ENCODE results near the gene PAPPA.

Gene PAPPA

DNA sequence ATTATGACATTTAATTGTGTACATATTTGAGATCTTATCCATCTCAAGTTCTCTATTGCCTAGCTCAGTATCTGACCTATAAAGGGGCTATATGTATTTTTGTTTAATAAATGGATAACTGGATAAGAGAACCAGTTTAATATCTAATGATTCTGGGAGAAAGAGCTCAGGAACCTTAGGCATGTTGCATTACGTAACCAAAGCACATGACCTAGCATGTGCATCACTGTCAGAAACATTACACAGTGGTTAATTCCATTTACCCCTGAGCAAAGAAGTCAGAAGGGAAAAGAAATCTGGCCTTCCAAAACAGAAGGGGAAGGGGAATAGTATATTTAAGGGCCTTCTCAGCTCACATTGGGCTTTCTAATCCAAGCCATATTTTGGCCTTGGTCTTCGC lies 12.3 kb downstream of the PAPPA start:
- Histone ChIP-seq H3K36me3 (ENCODE audit: insufficient read depth, low read depth, low read length) (no peaks in the 10 kb centered on the region), H3K9me3 (ENCODE audit: insufficient read depth, low read depth, low read length) (no peaks in the 10 kb centered on the region), H3K4me3 (ENCODE audit: low read length) (no peak overlapping the region), H3K4me1 (ENCODE audit: insufficient read depth, low read length) (no peaks in the 10 kb centered on the region), H3K9ac (ENCODE audit: low read depth, low read length) (no peak overlapping the region), H3K27me3 (ENCODE audit: insufficient read depth, low read length) (peaks cover 11% of the 10 kb centered on the region; the same call in 1 of the 2 replicates), H3K27ac (ENCODE audit: low read length) (no peak overlapping the region)

DNA sequence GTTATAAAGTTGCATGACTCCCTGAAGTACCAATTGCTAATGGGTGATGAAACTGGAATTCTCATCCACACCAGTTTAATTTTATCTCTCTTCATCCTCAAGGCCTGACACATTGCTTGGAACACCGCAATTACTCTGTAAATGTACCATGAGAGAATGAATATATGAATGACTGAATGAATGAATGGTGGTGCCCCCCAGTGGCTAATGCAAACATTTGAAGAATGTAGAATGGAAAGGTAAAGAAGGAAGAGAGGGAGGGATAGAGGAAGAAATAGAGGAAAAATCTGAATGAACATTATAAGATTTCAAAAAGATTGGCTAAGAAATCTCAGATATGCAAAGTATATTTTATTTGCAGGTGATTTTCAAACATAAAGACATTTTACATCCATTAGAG lies 13.1 kb downstream of the PAPPA start:
- Histone ChIP-seq H3K36me3 (ENCODE audit: insufficient read depth, low read depth, low read length) (no peaks in the 10 kb centered on the region), H3K4me3 (ENCODE audit: low read length) (no peak overlapping the region), H3K27ac (ENCODE audit: low read length) (no peak overlapping the region), H3K9me3 (ENCODE audit: insufficient read depth, low read depth, low read length) (no peaks in the 10 kb centered on the region), H3K27me3 (ENCODE audit: insufficient read depth, low read length) (0 out of 2 replicates have a peak, but pooled peaks cover 6% of the 10 kb centered on the region), H3K9ac (ENCODE audit: low read depth, low read length) (no peak overlapping the region), H3K4me1 (ENCODE audit: insufficient read depth, low read length) (no peaks in the 10 kb centered on the region)

DNA sequence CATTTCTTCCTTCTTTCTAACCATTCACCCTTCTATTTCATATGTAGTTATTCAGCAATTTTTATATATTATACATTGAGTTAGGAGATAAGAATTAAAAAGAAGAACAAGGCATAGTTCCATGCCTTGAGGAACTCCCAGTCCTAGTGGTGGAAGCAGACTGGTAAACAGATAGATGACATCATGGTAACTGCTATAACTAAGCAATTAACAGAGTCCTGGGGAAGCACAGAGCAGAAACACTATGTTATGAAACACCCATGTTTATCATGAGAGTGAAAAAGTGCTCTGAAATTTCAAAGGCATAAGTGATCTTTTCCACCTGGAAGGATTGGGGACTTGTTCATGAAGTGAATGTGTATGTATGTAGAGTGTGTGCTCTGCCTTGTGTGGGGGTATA lies 14.6 kb downstream of the PAPPA start:
- Histone ChIP-seq H3K9ac (ENCODE audit: low read depth, low read length) (no peak overlapping the region), H3K4me1 (ENCODE audit: insufficient read depth, low read length) (no peaks in the 10 kb centered on the region), H3K27ac (ENCODE audit: low read length) (no peak overlapping the region), H3K9me3 (ENCODE audit: insufficient read depth, low read depth, low read length) (no peaks in the 10 kb centered on the region), H3K27me3 (ENCODE audit: insufficient read depth, low read length) (no peaks in the 10 kb centered on the region), H3K4me3 (ENCODE audit: low read length) (no peak overlapping the region), H3K36me3 (ENCODE audit: insufficient read depth, low read depth, low read length) (no peaks in the 10 kb centered on the region)

DNA sequence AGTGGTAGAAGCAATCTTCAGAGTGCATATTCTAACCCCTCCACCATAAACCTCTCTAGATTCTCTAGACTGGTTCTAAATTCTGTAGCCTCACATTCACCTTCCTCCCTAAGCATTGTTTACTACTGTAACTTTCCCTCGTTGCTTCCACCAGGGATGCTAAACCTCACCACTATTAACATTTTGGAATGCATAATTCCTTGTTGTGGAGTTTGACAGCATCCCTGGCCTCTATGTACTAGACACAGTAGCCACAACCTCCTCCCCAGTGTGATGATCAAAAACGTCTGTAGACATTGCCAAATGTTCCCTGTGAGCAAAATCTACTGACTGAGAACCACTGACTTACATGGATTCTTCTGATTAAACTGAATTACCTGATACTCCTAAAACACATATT lies 18.6 kb downstream of the PAPPA start:
- no peaks in the 10 kb centered on the region for H3K9me3 ChIP-seq (ENCODE audit: insufficient read depth, low read depth, low read length)
- H3K4me1 ChIP-seq (ENCODE audit: insufficient read depth, low read length) = no peaks in the 10 kb centered on the region
- no peak overlapping the region for H3K4me3 ChIP-seq (ENCODE audit: low read length)
- no peak overlapping the region for H3K27ac ChIP-seq (ENCODE audit: low read length)
- no peaks in the 10 kb centered on the region for H3K36me3 ChIP-seq (ENCODE audit: insufficient read depth, low read depth, low read length)
- no peak overlapping the region for H3K9ac ChIP-seq (ENCODE audit: low read depth, low read length)
- no peaks in the 10 kb centered on the region for H3K27me3 ChIP-seq (ENCODE audit: insufficient read depth, low read length)

DNA sequence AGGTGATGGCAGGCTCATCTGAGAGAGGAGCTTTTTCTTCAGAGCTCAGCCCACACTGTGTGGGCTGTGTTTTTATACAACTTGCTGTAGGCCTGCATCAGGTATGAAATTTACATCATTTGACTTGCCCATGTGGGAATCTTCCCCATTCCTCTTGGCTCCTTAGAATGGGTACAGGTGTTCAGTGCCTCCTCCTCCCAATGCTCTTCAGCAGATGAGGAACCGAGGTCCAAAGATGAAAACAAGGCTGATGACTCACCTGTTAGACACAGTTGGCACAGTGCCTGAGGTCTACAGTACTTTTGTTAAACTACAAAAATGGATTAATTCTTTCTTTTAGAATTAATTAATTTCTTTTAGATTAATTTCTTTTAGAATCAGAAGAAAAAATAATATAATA lies 20.8 kb downstream of the PAPPA start:
- no peak overlapping the region for H3K4me3 ChIP-seq (ENCODE audit: low read length)
- no peaks in the 10 kb centered on the region for H3K36me3 ChIP-seq (ENCODE audit: insufficient read depth, low read depth, low read length)
- H3K4me1 ChIP-seq (ENCODE audit: insufficient read depth, low read length) = no peaks in the 10 kb centered on the region
- H3K9ac ChIP-seq (ENCODE audit: low read depth, low read length) = no peak overlapping the region
- no peaks in the 10 kb centered on the region for H3K27me3 ChIP-seq (ENCODE audit: insufficient read depth, low read length)
- H3K9me3 ChIP-seq (ENCODE audit: insufficient read depth, low read depth, low read length) = no peaks in the 10 kb centered on the region
- H3K27ac ChIP-seq (ENCODE audit: low read length) = no peak overlapping the region

DNA sequence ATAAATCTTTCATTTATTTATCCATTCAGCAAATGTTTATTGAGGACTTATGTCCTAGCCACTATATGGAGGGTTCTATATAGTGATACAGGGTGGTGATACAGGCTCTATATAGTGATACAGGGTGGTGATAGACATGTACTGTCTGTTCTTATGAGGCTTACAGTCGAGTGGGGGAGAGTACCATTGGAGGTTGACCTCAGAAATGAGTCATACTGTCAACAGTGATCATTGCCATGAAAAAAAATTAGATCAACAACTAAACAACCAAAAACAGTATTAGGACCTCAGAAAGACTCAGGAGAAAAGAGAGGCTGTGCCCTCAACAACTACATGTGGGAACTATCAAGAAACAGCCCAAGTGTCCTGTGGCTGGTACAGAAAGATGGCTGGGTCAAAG lies 22.0 kb downstream of the PAPPA start:
- H3K4me1 ChIP-seq (ENCODE audit: insufficient read depth, low read length) = no peaks in the 10 kb centered on the region
- no peaks in the 10 kb centered on the region for H3K27me3 ChIP-seq (ENCODE audit: insufficient read depth, low read length)
- H3K27ac ChIP-seq (ENCODE audit: low read length) = no peak overlapping the region
- H3K4me3 ChIP-seq (ENCODE audit: low read length) = no peak overlapping the region
- H3K9me3 ChIP-seq (ENCODE audit: insufficient read depth, low read depth, low read length) = no peaks in the 10 kb centered on the region
- no peaks in the 10 kb centered on the region for H3K36me3 ChIP-seq (ENCODE audit: insufficient read depth, low read depth, low read length)
- no peak overlapping the region for H3K9ac ChIP-seq (ENCODE audit: low read depth, low read length)

DNA sequence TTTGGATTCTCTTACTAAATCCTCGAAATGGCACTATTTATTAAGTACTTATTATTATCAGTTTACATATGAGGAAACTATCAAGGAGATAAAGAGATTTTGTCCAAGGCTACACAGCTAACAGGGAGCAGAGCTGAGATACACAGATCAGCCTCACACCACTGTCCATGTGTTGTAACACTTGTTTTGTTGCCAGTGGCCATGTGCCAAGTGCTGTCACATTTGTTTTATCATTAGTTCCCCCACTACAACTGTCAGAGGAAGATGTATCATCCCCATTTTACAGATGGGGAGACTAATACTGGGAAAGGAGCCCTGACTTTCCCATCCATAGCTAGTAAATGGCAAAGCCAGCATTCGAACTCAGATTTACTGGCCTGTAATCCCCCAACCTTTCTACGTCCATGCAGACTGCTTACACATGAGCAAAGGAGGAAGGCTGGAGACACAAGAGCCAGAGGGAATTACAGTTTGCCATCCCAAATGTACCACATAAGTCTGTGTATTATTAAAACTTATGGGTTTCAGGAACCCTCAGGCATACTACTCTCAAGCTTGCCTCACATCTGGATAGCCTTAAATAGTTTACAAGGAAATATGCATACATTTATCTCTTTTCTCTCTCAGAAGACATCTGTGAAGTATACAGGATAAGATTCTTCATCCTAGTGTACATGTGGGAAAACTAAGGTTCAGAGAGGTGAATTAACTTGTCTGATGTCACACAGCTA lies 25.1 kb downstream of the PAPPA start:
- Histone ChIP-seq H3K9me3 (ENCODE audit: insufficient read depth, low read depth, low read length) (no peaks in the 10 kb centered on the region), H3K27ac (ENCODE audit: low read length) (no peak overlapping the region), H3K9ac (ENCODE audit: low read depth, low read length) (no peak overlapping the region), H3K27me3 (ENCODE audit: insufficient read depth, low read length) (0 out of 2 replicates have a peak, but pooled peaks cover 4% of the 10 kb centered on the region), H3K4me3 (ENCODE audit: low read length) (no peak overlapping the region), H3K4me1 (ENCODE audit: insufficient read depth, low read length) (peaks cover 5% of the 10 kb centered on the region), H3K36me3 (ENCODE audit: insufficient read depth, low read depth, low read length) (no peaks in the 10 kb centered on the region)

DNA sequence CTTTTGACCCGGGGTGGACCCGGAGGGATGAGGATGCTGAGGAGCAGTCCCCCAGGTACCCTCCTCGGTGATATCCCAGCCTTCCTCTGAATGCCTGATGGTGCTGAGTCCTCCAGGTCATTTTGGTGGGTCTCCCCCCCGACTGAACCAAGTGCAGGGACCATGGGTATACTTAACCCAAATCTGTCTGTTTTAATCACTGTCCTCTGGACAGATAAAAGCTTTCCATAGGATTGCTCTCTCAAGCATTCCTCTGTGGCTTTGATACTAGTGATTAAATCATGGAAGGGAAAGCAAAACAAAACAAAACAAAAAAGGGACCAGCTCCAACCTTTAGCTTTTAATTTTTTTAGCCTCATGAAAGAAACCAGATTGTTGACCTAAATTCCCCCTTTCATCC lies 26.0 kb downstream of the PAPPA start:
- Histone ChIP-seq H3K9ac (ENCODE audit: low read depth, low read length) (no peak overlapping the region), H3K36me3 (ENCODE audit: insufficient read depth, low read depth, low read length) (no peaks in the 10 kb centered on the region), H3K4me3 (ENCODE audit: low read length) (no peak overlapping the region), H3K4me1 (ENCODE audit: insufficient read depth, low read length) (peaks cover 5% of the 10 kb centered on the region), H3K27me3 (ENCODE audit: insufficient read depth, low read length) (0 out of 2 replicates have a peak, but pooled peaks cover 9% of the 10 kb centered on the region), H3K9me3 (ENCODE audit: insufficient read depth, low read depth, low read length) (no peaks in the 10 kb centered on the region), H3K27ac (ENCODE audit: low read length) (no peak overlapping the region)

DNA sequence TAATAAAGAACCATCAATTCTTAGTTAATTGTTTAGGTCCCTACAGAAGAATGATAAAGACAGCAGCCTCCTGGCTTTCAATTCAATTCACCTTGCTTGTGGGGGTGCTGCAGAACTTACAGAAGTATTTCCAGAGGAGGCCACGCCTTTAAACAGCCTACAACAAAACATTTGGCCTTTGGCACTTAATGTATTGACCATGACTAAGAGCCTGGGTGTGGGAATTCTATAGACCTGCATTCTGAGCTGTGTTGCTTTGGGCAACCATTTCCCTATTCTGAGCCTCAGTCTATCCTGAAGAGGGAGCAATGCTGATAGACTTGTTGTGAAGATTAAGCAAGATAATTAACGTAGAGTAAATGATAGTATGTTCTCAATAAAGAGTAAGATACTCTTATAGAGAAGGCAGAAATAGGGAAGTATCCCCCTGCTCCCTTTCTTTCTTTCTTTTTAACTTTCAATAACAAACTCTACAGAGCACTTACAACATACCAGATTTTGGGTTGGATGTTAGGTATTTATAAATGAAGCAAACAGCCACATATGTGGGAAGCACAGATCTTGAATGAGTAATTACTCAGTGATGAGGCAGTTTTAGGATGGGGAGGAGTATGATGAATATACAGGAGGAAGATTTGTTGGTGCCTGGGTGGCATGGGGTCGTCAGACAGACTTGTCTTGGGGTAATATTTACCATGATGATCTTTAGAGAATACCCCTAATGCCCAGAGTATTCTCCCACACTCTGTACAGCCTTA lies 28.4 kb downstream of the PAPPA start:
- Histone ChIP-seq H3K9ac (ENCODE audit: low read depth, low read length) (no peak overlapping the region), H3K27ac (ENCODE audit: low read length) (no peak overlapping the region), H3K36me3 (ENCODE audit: insufficient read depth, low read depth, low read length) (no peaks in the 10 kb centered on the region), H3K27me3 (ENCODE audit: insufficient read depth, low read length) (0 out of 2 replicates have a peak, but pooled peaks cover 9% of the 10 kb centered on the region), H3K4me1 (ENCODE audit: insufficient read depth, low read length) (peaks cover 5% of the 10 kb centered on the region), H3K4me3 (ENCODE audit: low read length) (no peak overlapping the region), H3K9me3 (ENCODE audit: insufficient read depth, low read depth, low read length) (no peaks in the 10 kb centered on the region)

DNA sequence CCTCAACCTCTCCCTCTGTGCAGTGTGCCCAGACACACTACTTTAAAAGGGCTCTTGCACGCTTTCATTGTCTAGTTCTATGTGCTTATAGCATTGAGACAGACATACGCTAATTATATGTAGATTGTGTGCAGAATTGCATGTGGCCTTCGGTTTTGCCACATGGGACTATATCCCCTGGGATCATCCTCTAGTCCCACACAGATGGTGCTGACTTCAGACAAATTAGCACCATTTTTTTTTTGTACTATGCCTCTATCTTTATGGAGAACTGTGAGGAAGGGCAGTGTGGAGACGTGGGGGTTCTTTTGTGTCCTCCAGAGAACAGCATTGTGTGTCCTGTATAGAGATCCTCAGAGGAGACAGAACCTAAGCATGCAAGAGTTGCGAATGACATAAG lies 29.3 kb downstream of the PAPPA start:
- no peaks in the 10 kb centered on the region for H3K36me3 ChIP-seq (ENCODE audit: insufficient read depth, low read depth, low read length)
- H3K27me3 ChIP-seq (ENCODE audit: insufficient read depth, low read length) = 0 out of 2 replicates have a peak, but pooled peaks cover 9% of the 10 kb centered on the region
- H3K27ac ChIP-seq (ENCODE audit: low read length) = no peak overlapping the region
- H3K4me3 ChIP-seq (ENCODE audit: low read length) = no peak overlapping the region
- no peaks in the 10 kb centered on the region for H3K9me3 ChIP-seq (ENCODE audit: insufficient read depth, low read depth, low read length)
- H3K9ac ChIP-seq (ENCODE audit: low read depth, low read length) = no peak overlapping the region
- peaks cover 5% of the 10 kb centered on the region for H3K4me1 ChIP-seq (ENCODE audit: insufficient read depth, low read length)

DNA sequence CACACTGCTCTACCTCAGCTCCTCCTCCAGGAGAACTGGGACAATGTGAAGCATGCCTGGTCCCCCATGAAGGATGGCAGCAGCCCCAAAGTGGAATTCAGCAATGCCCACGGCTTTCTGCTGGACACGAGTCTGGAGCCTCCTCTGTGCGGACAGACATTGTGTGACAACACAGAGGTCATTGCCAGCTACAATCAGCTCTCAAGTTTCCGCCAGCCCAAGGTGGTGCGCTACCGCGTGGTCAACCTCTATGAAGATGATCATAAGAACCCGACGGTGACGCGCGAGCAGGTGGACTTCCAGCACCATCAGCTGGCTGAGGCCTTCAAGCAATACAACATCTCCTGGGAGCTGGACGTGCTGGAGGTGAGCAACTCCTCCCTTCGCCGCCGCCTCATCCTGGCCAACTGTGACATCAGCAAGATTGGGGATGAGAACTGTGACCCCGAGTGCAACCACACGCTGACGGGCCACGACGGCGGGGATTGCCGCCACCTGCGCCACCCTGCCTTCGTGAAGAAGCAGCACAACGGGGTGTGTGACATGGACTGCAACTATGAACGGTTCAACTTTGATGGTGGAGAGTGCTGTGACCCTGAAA lies 34.1 kb downstream of the PAPPA start:
- Histone ChIP-seq H3K27me3 (ENCODE audit: insufficient read depth, low read length) (0 out of 2 replicates have a peak, but pooled peaks cover 9% of the 10 kb centered on the region), H3K27ac (ENCODE audit: low read length) (no peak overlapping the region), H3K9ac (ENCODE audit: low read depth, low read length) (no peak overlapping the region), H3K36me3 (ENCODE audit: insufficient read depth, low read depth, low read length) (no peaks in the 10 kb centered on the region), H3K4me3 (ENCODE audit: low read length) (no peak overlapping the region), H3K9me3 (ENCODE audit: insufficient read depth, low read depth, low read length) (no peaks in the 10 kb centered on the region), H3K4me1 (ENCODE audit: insufficient read depth, low read length) (no peaks in the 10 kb centered on the region)

DNA sequence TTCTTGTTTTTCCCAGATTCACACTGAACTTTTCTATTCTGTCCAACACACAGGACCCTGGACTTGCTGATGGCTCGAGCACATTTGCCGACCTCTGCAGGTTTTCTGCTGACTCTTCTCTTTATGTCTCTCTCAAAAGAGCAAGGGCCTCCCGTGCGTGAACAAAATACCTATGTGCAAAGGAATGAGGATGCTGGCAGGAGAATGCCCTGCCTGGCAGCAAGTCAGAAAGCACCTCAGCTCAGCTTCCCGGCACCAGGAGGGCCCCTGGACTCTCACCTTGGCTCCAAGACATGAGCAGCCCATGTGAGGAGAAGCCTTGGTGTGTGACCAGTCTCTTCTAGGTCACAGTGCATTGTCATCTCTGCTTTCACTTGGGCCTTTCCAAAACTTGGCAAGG lies 36.1 kb downstream of the PAPPA start:
- no peak overlapping the region for H3K9ac ChIP-seq (ENCODE audit: low read depth, low read length)
- no peaks in the 10 kb centered on the region for H3K4me1 ChIP-seq (ENCODE audit: insufficient read depth, low read length)
- no peaks in the 10 kb centered on the region for H3K36me3 ChIP-seq (ENCODE audit: insufficient read depth, low read depth, low read length)
- no peaks in the 10 kb centered on the region for H3K27me3 ChIP-seq (ENCODE audit: insufficient read depth, low read length)
- H3K27ac ChIP-seq (ENCODE audit: low read length) = no peak overlapping the region
- H3K4me3 ChIP-seq (ENCODE audit: low read length) = no peak overlapping the region
- H3K9me3 ChIP-seq (ENCODE audit: insufficient read depth, low read depth, low read length) = no peaks in the 10 kb centered on the region
